Naive thymus-derived CD4-positive, alpha-beta T cell (primary cell): Measurements from ENCODE around the gene AOPEP. TPM values are rescaled to one million over a fixed set of nuclear protein-coding genes. Genes with fewer than 3 reads are reported as not detected.

ENCODE experiments used
- ATAC-seq: fragments of 150-1000 bp; cut with Tn5 transposase; 2 replicates; pipeline ENCODE4 v1.10.0; 2021; ENCODE audit warnings: mild to moderate bottlenecking, moderate library complexity
- CTCF ChIA-PET: fragments of 350-600 bp; sonication (Branson Sonifier 250); formaldehyde crosslinking; loops from one replicate; lab custom pipeline; 2021; ENCODE audit warnings: antibody characterized with exemption; lab: Charles Lee
- POLR2A ChIA-PET: fragments of 350-600 bp; sonication (Branson Sonifier 250); formaldehyde crosslinking; loops from one replicate; lab custom pipeline; 2021; ENCODE audit warnings: antibody characterized with exemption, inconsistent platforms; lab: Charles Lee
- DNase-seq, 9 donors: peaks; one replicate each; pipeline versions ENCODE4 v3.0.0 to v3.0.0-alpha.2; 2020 to 2022; ENCODE audit warnings: mixed read lengths in 1 of 9
- H3K27ac ChIP-seq: one replicate; pipeline ENCODE4 v1.7.0; 2013; ENCODE audit warnings: mild to moderate bottlenecking, low read depth, low read length, moderate library complexity
- H3K27me3 ChIP-seq, 2 donors: one replicate each; pipeline ENCODE4 v1.7.0; 2013; ENCODE audit warnings: low read length in 2 of 2, mild to moderate bottlenecking in 2 of 2, moderate library complexity in 2 of 2; ENCODE audit not compliant: control insufficient read depth in 2 of 2, insufficient read depth in 2 of 2
- H3K36me3 ChIP-seq, 3 experiments: 1 replicate in 2 of 3; 2 replicates in 1 of 3; pipeline ENCODE4 v1.7.0; 2013; ENCODE audit warnings: low read length in 3 of 3, mild to moderate bottlenecking in 3 of 3, moderate library complexity in 1 of 3; ENCODE audit not compliant: insufficient read depth in 3 of 3, control insufficient read depth in 2 of 3
- H3K4me1 ChIP-seq, 2 donors: one replicate each; pipeline ENCODE4 v1.7.0; 2013; ENCODE audit warnings: low read length in 2 of 2, mild to moderate bottlenecking in 2 of 2, moderate library complexity in 1 of 2; ENCODE audit not compliant: control insufficient read depth in 2 of 2, insufficient read depth in 2 of 2
- H3K4me3 ChIP-seq: 2 replicates; pipeline ENCODE4 v1.7.0; 2013; ENCODE audit warnings: mild to moderate bottlenecking, low read length
- H3K9me3 ChIP-seq, 3 experiments: 1 replicate in 2 of 3; 2 replicates in 1 of 3; pipeline ENCODE4 v1.7.0; 2013; ENCODE audit warnings: low read length in 3 of 3; ENCODE audit not compliant: control insufficient read depth in 2 of 3
- H3K27ac Mint-ChIP-seq, 9 donors: one replicate each; pipeline ENCODE4 v1.8.0; 2020 to 2022; ENCODE audit warnings: mixed read lengths in 9 of 9, mild to moderate bottlenecking in 8 of 9, moderate library complexity in 5 of 9, inconsistent platforms in 2 of 9
- H3K27me3 Mint-ChIP-seq, 5 donors: one replicate each; pipeline ENCODE4 v1.8.0; 2021 to 2022; ENCODE audit warnings: mixed read lengths in 5 of 5, mild to moderate bottlenecking in 1 of 5
- H3K36me3 Mint-ChIP-seq, 5 donors: one replicate each; pipeline ENCODE4 v1.8.0; 2020 to 2022; ENCODE audit warnings: mixed read lengths in 5 of 5, mild to moderate bottlenecking in 3 of 5, inconsistent platforms in 1 of 5
- H3K4me1 Mint-ChIP-seq, 7 donors: one replicate each; pipeline ENCODE4 v1.8.0; 2020 to 2022; ENCODE audit warnings: mixed read lengths in 7 of 7, mild to moderate bottlenecking in 3 of 7, inconsistent platforms in 1 of 7
- H3K4me3 Mint-ChIP-seq, 10 donors: one replicate each; pipeline ENCODE4 v1.8.0; 2020 to 2022; ENCODE audit warnings: mild to moderate bottlenecking in 10 of 10, mixed read lengths in 10 of 10, moderate library complexity in 6 of 10, inconsistent platforms in 2 of 10
- H3K9me3 Mint-ChIP-seq, 11 donors: one replicate each; pipeline ENCODE4 v1.8.0; 2020 to 2022; ENCODE audit warnings: mixed read lengths in 11 of 11, mild to moderate bottlenecking in 4 of 11, inconsistent platforms in 1 of 11, moderate library complexity in 1 of 11
- intact Hi-C, 2 donors: fragments of 100-400 bp; cut with micrococcal nuclease; formaldehyde crosslinking; loops; one replicate each; pipeline ENCODE4 v1.15.1; 2023
- polyA plus RNA-seq, 2 donors: library from polyadenylated mRNA; unstranded; fragments of 300-500 nt; fragmentation: Illumina TruSeq; gene quantifications; one replicate each; pipeline ENCODE4 v1.2.3, GENCODE V29; 2021
- total RNA-seq, 6 experiments: library from RNA in 5 of 6; stranded (reverse) in 5 of 6; gene quantifications; 1 replicate in 5 of 6; 2 replicates in 1 of 6; pipeline ENCODE4 v1.2.3 and lab custom pipeline; 2021 to 2026

The AOPEP gene
- total and polyA plus RNA-seq, 7 experiments from 2014 or later = 5.7 to 19.0 (median 13.6) TPM

GRCh38 chr9:94911211-94911610 is 184.7 kb downstream of the AOPEP start:
- POLR2A ChIA-PET = no interaction called here
- CTCF ChIA-PET = no interaction called here

GRCh38 chr9:94911986-94912635 is 185.6 kb downstream of the AOPEP start:
- Mint-ChIP-seq H3K36me3 (peaks cover 0 to 6% (median 0%) of the 10 kb centered on the region in 5 donors), H3K4me3 (no peak overlapping the region), H3K4me1 (peaks cover 0 to 9% (median 0%) of the 10 kb centered on the region in 7 donors), H3K9me3 (no peaks in the 10 kb centered on the region), H3K27ac (no peak overlapping the region), H3K27me3 (no peaks in the 10 kb centered on the region)
- no peaks in the 10 kb centered on the region for H3K36me3 ChIP-seq
- H3K4me3 ChIP-seq = no peak overlapping the region
- H3K4me1 ChIP-seq = no peaks in the 10 kb centered on the region
- ChIA-PET CTCF (no interaction called here), POLR2A (interaction anchor here (1.1 kb wide), 1 partner anchor 25 kb away, joined by 3 read pairs; no protein-coding TSS in a partner anchor)
- ATAC-seq (no peak), DNase-seq (no peak)
- intact Hi-C loops = no loop called here
- H3K9me3 ChIP-seq = no peaks in the 10 kb centered on the region
- H3K27me3 ChIP-seq = no peaks in the 10 kb centered on the region
- H3K27ac ChIP-seq = no peak overlapping the region

More at GRCh38 chr9:94911211-94911610, 184.7 kb downstream of the AOPEP start:
- H3K9me3 Mint-ChIP-seq = no peaks in the 10 kb centered on the region
- Histone ChIP-seq H3K9me3 (no peaks in the 10 kb centered on the region), H3K27me3 (no peaks in the 10 kb centered on the region), H3K27ac (no peak overlapping the region), H3K36me3 (no peaks in the 10 kb centered on the region), H3K4me3 (no peak overlapping the region), H3K4me1 (no peaks in the 10 kb centered on the region)
- peaks cover 0 to 9% (median 0%) of the 10 kb centered on the region in 7 donors for H3K4me1 Mint-ChIP-seq
- H3K36me3 Mint-ChIP-seq = peaks cover 0 to 6% (median 0%) of the 10 kb centered on the region in 5 donors
- no peaks in the 10 kb centered on the region for H3K27me3 Mint-ChIP-seq
- H3K27ac Mint-ChIP-seq = no peak overlapping the region
- H3K4me3 Mint-ChIP-seq = no peak overlapping the region
- no peak for ATAC-seq
- intact Hi-C loops = no loop called here
- DNase-seq = no peak

GRCh38 chr9:94912700-94913249 is 186.3 kb downstream of the AOPEP start:
- H3K27ac Mint-ChIP-seq = no peak overlapping the region
- intact Hi-C loops = no loop called here
- CTCF ChIA-PET = interaction anchor here (0.7 kb wide), 1 partner anchor 52 kb away, joined by 3 read pairs; no protein-coding TSS in a partner anchor

GRCh38 chr9:94913550-94913949 is 187.1 kb downstream of the AOPEP start:
- Mint-ChIP-seq H3K27me3 (no peaks in the 10 kb centered on the region), H3K36me3 (peaks cover 0 to 6% (median 0%) of the 10 kb centered on the region in 5 donors), H3K4me1 (peaks cover 0 to 6% (median 0%) of the 10 kb centered on the region in 7 donors), H3K9me3 (peaks cover 0 to 1% (median 0%) of the 10 kb centered on the region in 11 donors), H3K4me3 (no peak overlapping the region), H3K27ac (peak overlapping the region in 1 of 9 donors; percentile 15)
- Histone ChIP-seq H3K36me3 (no peaks in the 10 kb centered on the region), H3K9me3 (no peaks in the 10 kb centered on the region), H3K27ac (no peak overlapping the region), H3K4me1 (no peaks in the 10 kb centered on the region), H3K4me3 (no peak overlapping the region), H3K27me3 (no peaks in the 10 kb centered on the region)
- POLR2A ChIA-PET = no interaction called here
- CTCF ChIA-PET = no interaction called here
- intact Hi-C loops = no loop called here
- DNase-seq (no peak), ATAC-seq (no peak)

More at GRCh38 chr9:94912700-94913249, 186.3 kb downstream of the AOPEP start:
- peaks cover 0 to 9% (median 0%) of the 10 kb centered on the region in 7 donors for H3K4me1 Mint-ChIP-seq
- H3K36me3 Mint-ChIP-seq = peaks cover 0 to 6% (median 0%) of the 10 kb centered on the region in 5 donors
- no peaks in the 10 kb centered on the region for H3K9me3 ChIP-seq
- no peaks in the 10 kb centered on the region for H3K36me3 ChIP-seq
- no peak overlapping the region for H3K4me3 Mint-ChIP-seq
- H3K4me3 ChIP-seq = no peak overlapping the region
- H3K4me1 ChIP-seq = no peaks in the 10 kb centered on the region
- no peak overlapping the region for H3K27ac ChIP-seq
- POLR2A ChIA-PET = interaction anchor here (1.1 kb wide), 1 partner anchor 24 kb away, joined by 3 read pairs; no protein-coding TSS in a partner anchor
- no peaks in the 10 kb centered on the region for H3K27me3 Mint-ChIP-seq
- DNase-seq (peak in 1 of 9 donors; percentile 10), ATAC-seq (no peak)
- H3K9me3 Mint-ChIP-seq = peaks cover 0 to 1% (median 0%) of the 10 kb centered on the region in 11 donors
- no peaks in the 10 kb centered on the region for H3K27me3 ChIP-seq

- no peaks in the 10 kb centered on the region for H3K4me1 ChIP-seq
- intact Hi-C loops = no loop called here
- H3K36me3 ChIP-seq = no peaks in the 10 kb centered on the region
- H3K27me3 Mint-ChIP-seq = no peaks in the 10 kb centered on the region
- H3K9me3 Mint-ChIP-seq = peaks cover 0 to 1% (median 0%) of the 10 kb centered on the region in 11 donors
- H3K27ac Mint-ChIP-seq = peak overlapping the region in 1 of 9 donors; percentile 53
- DNase-seq (no peak), ATAC-seq (no peak)
- H3K9me3 ChIP-seq = no peaks in the 10 kb centered on the region
- H3K4me3 ChIP-seq = no peak overlapping the region
- H3K4me3 Mint-ChIP-seq = no peak overlapping the region
- ChIA-PET CTCF (no interaction called here), POLR2A (no interaction called here)
- no peak overlapping the region for H3K27ac ChIP-seq
- peaks cover 0 to 6% (median 0%) of the 10 kb centered on the region in 5 donors for H3K36me3 Mint-ChIP-seq
- H3K4me1 Mint-ChIP-seq = peaks cover 0 to 5% (median 0%) of the 10 kb centered on the region in 7 donors
- no peaks in the 10 kb centered on the region for H3K27me3 ChIP-seq
Observed at GRCh38 chr9:94915476-94916450, 189.3 kb downstream of the AOPEP start.

- H3K27me3 ChIP-seq = no peaks in the 10 kb centered on the region
- peaks cover 0 to 6% (median 0%) of the 10 kb centered on the region in 5 donors for H3K36me3 Mint-ChIP-seq
- POLR2A ChIA-PET = no interaction called here
- no peak overlapping the region for H3K4me3 ChIP-seq
- H3K4me3 Mint-ChIP-seq = no peak overlapping the region
- intact Hi-C loops = loop anchor here in 1 of 2 donors (1.0 kb wide), 1 partner anchor 56 kb away; no protein-coding TSS in a partner anchor
- DNase-seq = no peak
- H3K36me3 ChIP-seq = no peaks in the 10 kb centered on the region
- H3K27me3 Mint-ChIP-seq = no peaks in the 10 kb centered on the region
- no peak for ATAC-seq
- H3K9me3 ChIP-seq = no peaks in the 10 kb centered on the region
- H3K4me1 Mint-ChIP-seq = peaks cover 0 to 5% (median 0%) of the 10 kb centered on the region in 7 donors
- CTCF ChIA-PET = interaction anchor here (0.8 to 2.0 kb wide), 2 partner anchors 211 to 236 kb away, joined by 3 to 14 read pairs; no protein-coding TSS in a partner anchor
- H3K27ac Mint-ChIP-seq = no peak overlapping the region
- H3K9me3 Mint-ChIP-seq = peaks cover 0 to 1% (median 0%) of the 10 kb centered on the region in 11 donors
- no peaks in the 10 kb centered on the region for H3K4me1 ChIP-seq
- no peak overlapping the region for H3K27ac ChIP-seq
Observed at GRCh38 chr9:94916956-94917355, 190.5 kb downstream of the AOPEP start.
